Measurements from ENCODE around the gene ORAI2. TPM values are rescaled to one million over a fixed set of nuclear protein-coding genes. Genes with fewer than 3 reads are reported as not detected.
"Not testable (repeated sequence)": the region's sequence is repeated elsewhere in the genome, so short reads cannot be mapped to it uniquely, and the experiment has no call there.

The ORAI2 gene
- total and polyA plus RNA-seq, 2 experiments from 2014 or later = 20.4 to 25.5 TPM

- no peak for DNase-seq (ENCODE audit: low read depth in 1 of 2, low spot score in 1 of 2)
- Histone ChIP-seq H3K27ac (no peak overlapping the region), H3K9me3 (ENCODE audit: low read depth) (no peaks in the 10 kb centered on the region), H3K4me1 (ENCODE audit: low read depth) (no peaks in the 10 kb centered on the region), H3K4me3 (no peak overlapping the region), H3K27me3 (no peaks in the 10 kb centered on the region), H3K36me3 (peaks cover 10% of the 10 kb centered on the region)
- TF ChIP-seq CTCF (IDR thresholded peaks at IDR 0.05; ENCODE audit: low read depth, low read length) = no peak
Observed at GRCh38 chr7:102473271-102473991, 40.1 kb downstream of the ORAI2 start.

- not testable (repeated sequence) for H3K27me3 ChIP-seq; H3K9me3 ChIP-seq (ENCODE audit: low read depth); H3K4me1 ChIP-seq (ENCODE audit: low read depth); DNase-seq (ENCODE audit: low read depth in 1 of 2, low spot score in 1 of 2); H3K4me3 ChIP-seq; H3K27ac ChIP-seq
- H3K36me3 ChIP-seq = peaks cover 10% of the 10 kb centered on the region
Observed at GRCh38 chr7:102474116-102474515, 40.7 kb downstream of the ORAI2 start.

GRCh38 chr7:102474736-102475435 is 41.5 kb downstream of the ORAI2 start:
- H3K9me3 ChIP-seq (ENCODE audit: low read depth); H3K4me1 ChIP-seq (ENCODE audit: low read depth); H3K27me3 ChIP-seq; DNase-seq (ENCODE audit: low read depth in 1 of 2, low spot score in 1 of 2); H3K4me3 ChIP-seq; H3K27ac ChIP-seq: not testable (repeated sequence)
- peaks cover 10% of the 10 kb centered on the region for H3K36me3 ChIP-seq

GRCh38 chr7:102478314-102479208 is 45.2 kb downstream of the ORAI2 start, which contains the start of gene POLR2J:
TSS of gene POLR2J (minus strand) at chr7:102478922. CDS start at chr7:102478860, 62 bp downstream.
- H3K27ac ChIP-seq; H3K4me1 ChIP-seq (ENCODE audit: low read depth); H3K27me3 ChIP-seq; H3K36me3 ChIP-seq; H3K9me3 ChIP-seq (ENCODE audit: low read depth): not testable (repeated sequence)
- peak; percentile 50 to 82 for DNase-seq (ENCODE audit: low read depth in 1 of 2, low spot score in 1 of 2)
- peak within 1 kb of the TSS; percentile 31 for H3K4me3 ChIP-seq

GRCh38 chr7:102479209-102479584 is 45.8 kb downstream of the ORAI2 start:
- not testable (repeated sequence) for H3K27me3 ChIP-seq; H3K4me1 ChIP-seq (ENCODE audit: low read depth); H3K27ac ChIP-seq; H3K4me3 ChIP-seq; H3K36me3 ChIP-seq; H3K9me3 ChIP-seq (ENCODE audit: low read depth); DNase-seq (ENCODE audit: low read depth in 1 of 2, low spot score in 1 of 2)

- H3K36me3 ChIP-seq; DNase-seq (ENCODE audit: low read depth in 1 of 2, low spot score in 1 of 2); H3K27ac ChIP-seq; H3K4me3 ChIP-seq; H3K4me1 ChIP-seq (ENCODE audit: low read depth); H3K27me3 ChIP-seq; H3K9me3 ChIP-seq (ENCODE audit: low read depth): not testable (repeated sequence)
- TF ChIP-seq CTCF (IDR thresholded peaks at IDR 0.05; ENCODE audit: low read depth, low read length) = peak; percentile 29
Observed at GRCh38 chr7:102479982-102480637, 46.7 kb downstream of the ORAI2 start.

- not testable (repeated sequence) for H3K9me3 ChIP-seq (ENCODE audit: low read depth); H3K4me1 ChIP-seq (ENCODE audit: low read depth); H3K4me3 ChIP-seq; H3K27ac ChIP-seq; H3K36me3 ChIP-seq; DNase-seq (ENCODE audit: low read depth in 1 of 2, low spot score in 1 of 2); H3K27me3 ChIP-seq
Observed at GRCh38 chr7:102481962-102482361, 48.6 kb downstream of the ORAI2 start.

GRCh38 chr7:102484317-102484716 is 50.9 kb downstream of the ORAI2 start:
- H3K27me3 ChIP-seq; H3K27ac ChIP-seq; DNase-seq (ENCODE audit: low read depth in 1 of 2, low spot score in 1 of 2); H3K4me3 ChIP-seq; H3K9me3 ChIP-seq (ENCODE audit: low read depth); H3K4me1 ChIP-seq (ENCODE audit: low read depth); H3K36me3 ChIP-seq: not testable (repeated sequence)

GRCh38 chr7:102490529-102491075 is 57.2 kb downstream of the ORAI2 start:
- not testable (repeated sequence) for H3K27me3 ChIP-seq; H3K4me3 ChIP-seq; DNase-seq (ENCODE audit: low read depth in 1 of 2, low spot score in 1 of 2); H3K4me1 ChIP-seq (ENCODE audit: low read depth); H3K9me3 ChIP-seq (ENCODE audit: low read depth); H3K27ac ChIP-seq; H3K36me3 ChIP-seq

- not testable (repeated sequence) for H3K4me3 ChIP-seq; H3K4me1 ChIP-seq (ENCODE audit: low read depth); H3K9me3 ChIP-seq (ENCODE audit: low read depth); H3K36me3 ChIP-seq; DNase-seq (ENCODE audit: low read depth in 1 of 2, low spot score in 1 of 2); H3K27ac ChIP-seq; H3K27me3 ChIP-seq
Observed at GRCh38 chr7:102493220-102493935, 60.0 kb downstream of the ORAI2 start.
